Liver (tissue), 3 donors: ENCODE measurements around the gene IKZF1.

Experiments
- EGR1 ChIP-seq, 2 donors: IDR thresholded peaks; 2 replicates each; pipeline ENCODE4 v1.6.1; 2016 to 2018; ENCODE audit warnings: antibody characterized with exemption in 2 of 2, low read depth in 2 of 2
- HNF4A ChIP-seq, 2 donors: conservative IDR thresholded peaks; 2 replicates each; pipeline ENCODE4 v1.6.1; 2016; ENCODE audit warnings: antibody characterized with exemption in 2 of 2, mild to moderate bottlenecking in 2 of 2
- JUND ChIP-seq, 2 donors: IDR thresholded peaks; 2 replicates each; pipeline ENCODE4 v1.6.1; 2016; ENCODE audit warnings: antibody characterized with exemption in 2 of 2
- NR2F2 ChIP-seq: IDR thresholded peaks from 2 replicates; pipeline ENCODE4 v1.6.1; 2016; ENCODE audit warnings: antibody characterized with exemption
- RAD21 ChIP-seq, 2 donors: IDR thresholded peaks; 2 replicates each; pipeline ENCODE4 v1.6.1; 2016; ENCODE audit warnings: antibody characterized with exemption in 2 of 2, mild to moderate bottlenecking in 2 of 2
- RXRA ChIP-seq, 2 donors: IDR thresholded peaks; 2 replicates each; pipeline ENCODE4 v1.6.1; 2017 to 2018; ENCODE audit warnings: antibody characterized with exemption in 2 of 2, mild to moderate bottlenecking in 1 of 2
- SP1 ChIP-seq: IDR thresholded peaks from 2 replicates; pipeline ENCODE4 v1.6.1; 2018; ENCODE audit warnings: antibody characterized with exemption, mild to moderate bottlenecking
- TAF1 ChIP-seq: conservative IDR thresholded peaks from 2 replicates; pipeline ENCODE4 v1.6.1; 2016; ENCODE audit warnings: antibody characterized with exemption, mild to moderate bottlenecking
- YY1 ChIP-seq: IDR thresholded peaks from 2 replicates; pipeline ENCODE4 v1.6.1; 2016; ENCODE audit warnings: antibody characterized with exemption, mild to moderate bottlenecking
- TF ChIP-seq, protein P1 (sequence below): fragments of 150-350 bp; IDR thresholded peaks from 2 replicates; pipeline ENCODE4 v1.5.1; 2017; ENCODE audit warnings: improper control_type of control experiment, low read depth, low read length; ENCODE audit not compliant: missing input control
- TF ChIP-seq, protein P2 (sequence below): IDR thresholded peaks from 2 replicates; pipeline ENCODE4 v1.6.1; 2016; ENCODE audit warnings: antibody characterized with exemption
- TF ChIP-seq, protein P3 (sequence below): IDR thresholded peaks from 2 replicates; pipeline ENCODE4 v1.6.1; 2016; ENCODE audit warnings: antibody characterized with exemption
- TF ChIP-seq, protein P4 (sequence below): IDR thresholded peaks from 2 replicates; pipeline ENCODE4 v1.6.1; 2016; ENCODE audit warnings: antibody characterized with exemption, mild to moderate bottlenecking
- donor health status: healthy.
- donor health status: healthy.

DNA sequence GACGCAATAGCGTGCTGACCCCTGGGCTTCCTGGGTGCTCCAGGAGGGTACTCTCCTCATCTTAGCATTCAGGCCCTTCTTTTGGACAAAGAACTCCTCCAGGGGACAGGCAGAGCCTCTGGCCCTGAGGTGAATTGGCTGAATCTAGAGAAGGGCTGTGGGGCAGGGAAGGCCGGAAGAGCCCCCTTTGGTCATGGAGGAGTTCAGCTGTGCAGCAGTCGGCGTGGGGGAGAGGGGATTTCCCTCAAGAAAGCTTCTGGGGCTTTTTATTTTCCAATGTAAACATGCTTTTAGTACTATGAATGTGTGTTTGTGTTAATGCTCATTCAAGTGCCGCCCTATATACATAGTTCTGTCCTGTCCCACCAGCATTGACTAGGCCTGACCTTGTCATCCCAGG, 106.8 kb downstream of the IKZF1 start:
- TF ChIP-seq, protein P1, sequence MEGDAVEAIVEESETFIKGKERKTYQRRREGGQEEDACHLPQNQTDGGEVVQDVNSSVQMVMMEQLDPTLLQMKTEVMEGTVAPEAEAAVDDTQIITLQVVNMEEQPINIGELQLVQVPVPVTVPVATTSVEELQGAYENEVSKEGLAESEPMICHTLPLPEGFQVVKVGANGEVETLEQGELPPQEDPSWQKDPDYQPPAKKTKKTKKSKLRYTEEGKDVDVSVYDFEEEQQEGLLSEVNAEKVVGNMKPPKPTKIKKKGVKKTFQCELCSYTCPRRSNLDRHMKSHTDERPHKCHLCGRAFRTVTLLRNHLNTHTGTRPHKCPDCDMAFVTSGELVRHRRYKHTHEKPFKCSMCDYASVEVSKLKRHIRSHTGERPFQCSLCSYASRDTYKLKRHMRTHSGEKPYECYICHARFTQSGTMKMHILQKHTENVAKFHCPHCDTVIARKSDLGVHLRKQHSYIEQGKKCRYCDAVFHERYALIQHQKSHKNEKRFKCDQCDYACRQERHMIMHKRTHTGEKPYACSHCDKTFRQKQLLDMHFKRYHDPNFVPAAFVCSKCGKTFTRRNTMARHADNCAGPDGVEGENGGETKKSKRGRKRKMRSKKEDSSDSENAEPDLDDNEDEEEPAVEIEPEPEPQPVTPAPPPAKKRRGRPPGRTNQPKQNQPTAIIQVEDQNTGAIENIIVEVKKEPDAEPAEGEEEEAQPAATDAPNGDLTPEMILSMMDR: no peak
- TF ChIP-seq YY1 (no peak), HNF4A (conservative IDR thresholded peaks at IDR 0.05) (no peak), NR2F2 (no peak), TAF1 (no peak), RXRA (IDR thresholded peaks at IDR 0.05) (no peak), EGR1 (IDR thresholded peaks at IDR 0.05; ENCODE audit: low read depth in 2 of 2) (no peak), SP1 (no peak), JUND (IDR thresholded peaks at IDR 0.05) (no peak), RAD21 (IDR thresholded peaks at IDR 0.05) (no peak)
- TF ChIP-seq, protein P2, sequence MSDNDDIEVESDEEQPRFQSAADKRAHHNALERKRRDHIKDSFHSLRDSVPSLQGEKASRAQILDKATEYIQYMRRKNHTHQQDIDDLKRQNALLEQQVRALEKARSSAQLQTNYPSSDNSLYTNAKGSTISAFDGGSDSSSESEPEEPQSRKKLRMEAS: no peak
- TF ChIP-seq, protein P3, sequence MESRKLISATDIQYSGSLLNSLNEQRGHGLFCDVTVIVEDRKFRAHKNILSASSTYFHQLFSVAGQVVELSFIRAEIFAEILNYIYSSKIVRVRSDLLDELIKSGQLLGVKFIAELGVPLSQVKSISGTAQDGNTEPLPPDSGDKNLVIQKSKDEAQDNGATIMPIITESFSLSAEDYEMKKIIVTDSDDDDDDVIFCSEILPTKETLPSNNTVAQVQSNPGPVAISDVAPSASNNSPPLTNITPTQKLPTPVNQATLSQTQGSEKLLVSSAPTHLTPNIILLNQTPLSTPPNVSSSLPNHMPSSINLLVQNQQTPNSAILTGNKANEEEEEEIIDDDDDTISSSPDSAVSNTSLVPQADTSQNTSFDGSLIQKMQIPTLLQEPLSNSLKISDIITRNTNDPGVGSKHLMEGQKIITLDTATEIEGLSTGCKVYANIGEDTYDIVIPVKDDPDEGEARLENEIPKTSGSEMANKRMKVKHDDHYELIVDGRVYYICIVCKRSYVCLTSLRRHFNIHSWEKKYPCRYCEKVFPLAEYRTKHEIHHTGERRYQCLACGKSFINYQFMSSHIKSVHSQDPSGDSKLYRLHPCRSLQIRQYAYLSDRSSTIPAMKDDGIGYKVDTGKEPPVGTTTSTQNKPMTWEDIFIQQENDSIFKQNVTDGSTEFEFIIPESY: no peak
- TF ChIP-seq, protein P4, sequence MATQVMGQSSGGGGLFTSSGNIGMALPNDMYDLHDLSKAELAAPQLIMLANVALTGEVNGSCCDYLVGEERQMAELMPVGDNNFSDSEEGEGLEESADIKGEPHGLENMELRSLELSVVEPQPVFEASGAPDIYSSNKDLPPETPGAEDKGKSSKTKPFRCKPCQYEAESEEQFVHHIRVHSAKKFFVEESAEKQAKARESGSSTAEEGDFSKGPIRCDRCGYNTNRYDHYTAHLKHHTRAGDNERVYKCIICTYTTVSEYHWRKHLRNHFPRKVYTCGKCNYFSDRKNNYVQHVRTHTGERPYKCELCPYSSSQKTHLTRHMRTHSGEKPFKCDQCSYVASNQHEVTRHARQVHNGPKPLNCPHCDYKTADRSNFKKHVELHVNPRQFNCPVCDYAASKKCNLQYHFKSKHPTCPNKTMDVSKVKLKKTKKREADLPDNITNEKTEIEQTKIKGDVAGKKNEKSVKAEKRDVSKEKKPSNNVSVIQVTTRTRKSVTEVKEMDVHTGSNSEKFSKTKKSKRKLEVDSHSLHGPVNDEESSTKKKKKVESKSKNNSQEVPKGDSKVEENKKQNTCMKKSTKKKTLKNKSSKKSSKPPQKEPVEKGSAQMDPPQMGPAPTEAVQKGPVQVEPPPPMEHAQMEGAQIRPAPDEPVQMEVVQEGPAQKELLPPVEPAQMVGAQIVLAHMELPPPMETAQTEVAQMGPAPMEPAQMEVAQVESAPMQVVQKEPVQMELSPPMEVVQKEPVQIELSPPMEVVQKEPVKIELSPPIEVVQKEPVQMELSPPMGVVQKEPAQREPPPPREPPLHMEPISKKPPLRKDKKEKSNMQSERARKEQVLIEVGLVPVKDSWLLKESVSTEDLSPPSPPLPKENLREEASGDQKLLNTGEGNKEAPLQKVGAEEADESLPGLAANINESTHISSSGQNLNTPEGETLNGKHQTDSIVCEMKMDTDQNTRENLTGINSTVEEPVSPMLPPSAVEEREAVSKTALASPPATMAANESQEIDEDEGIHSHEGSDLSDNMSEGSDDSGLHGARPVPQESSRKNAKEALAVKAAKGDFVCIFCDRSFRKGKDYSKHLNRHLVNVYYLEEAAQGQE: no peak
